Suppressor macrophage treated with lipopolysaccharide for 4 hours (primary cell): Measurements from ENCODE around the gene CCNB3.
"Not testable (repeated sequence)": the region's sequence is repeated elsewhere in the genome, so short reads cannot be mapped to it uniquely, and the experiment has no call there.

ENCODE experiments used
- DNase-seq: peaks from one replicate; pipeline ENCODE4 v3.0.0-alpha.2; 2020

Gene CCNB3

GRCh38 chrX:50204364-50204899, at the start of gene CCNB3:
TSS of gene CCNB3 (plus strand) at chrX:50204765. CDS start at chrX:50285164, 80,399 bp downstream.
- DNase-seq, result peak; percentile 67

DNA sequence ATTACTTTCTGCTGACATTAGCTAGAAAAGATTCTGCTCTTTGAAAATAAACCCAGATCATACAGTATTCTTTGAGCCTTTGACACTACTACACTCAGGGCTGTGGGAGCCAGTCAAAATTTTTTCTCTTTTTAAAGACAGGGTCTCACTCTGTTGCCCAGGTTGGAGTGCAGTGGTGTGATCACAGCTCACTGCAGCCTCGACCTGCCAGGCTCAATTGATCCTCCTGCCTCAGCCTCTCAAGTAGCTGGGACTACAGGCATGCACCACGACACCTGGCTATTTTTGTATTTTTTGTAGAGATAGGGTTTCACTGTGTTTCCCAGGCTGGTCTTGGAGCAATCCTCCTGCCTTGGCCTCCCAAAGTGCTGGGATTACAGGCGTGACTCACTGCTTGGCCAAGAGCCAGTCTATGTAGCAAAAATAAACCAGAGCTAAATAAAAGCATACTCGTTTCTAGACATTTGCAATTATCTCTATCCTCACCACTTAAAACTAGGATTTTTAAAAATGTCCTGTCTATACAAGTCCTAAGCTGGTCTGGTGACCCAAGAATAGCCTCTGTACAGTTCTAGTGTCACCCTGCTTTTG, 46.9 kb upstream of the CCNB3 start:
- DNase-seq, result no peak

DNA sequence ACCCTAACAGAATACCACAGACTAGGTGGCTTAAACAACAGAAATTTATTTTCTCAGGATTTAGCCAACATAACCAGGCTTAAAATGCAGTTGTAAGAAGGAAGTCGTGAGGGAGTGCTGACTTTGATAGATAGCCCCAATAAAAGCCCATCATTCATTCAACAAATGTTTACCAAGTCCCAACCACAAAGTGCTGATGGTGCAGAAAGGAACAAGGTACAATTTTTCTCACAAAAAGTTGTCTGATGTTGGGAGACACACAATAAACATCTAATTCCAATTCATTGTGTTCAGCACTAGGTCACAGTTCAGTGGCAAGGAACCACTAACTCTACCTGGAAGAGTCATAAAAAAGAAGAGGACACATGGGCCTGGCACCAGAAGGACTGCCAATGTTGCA, 46.0 kb upstream of the CCNB3 start:
- DNase-seq, result no peak

DNA sequence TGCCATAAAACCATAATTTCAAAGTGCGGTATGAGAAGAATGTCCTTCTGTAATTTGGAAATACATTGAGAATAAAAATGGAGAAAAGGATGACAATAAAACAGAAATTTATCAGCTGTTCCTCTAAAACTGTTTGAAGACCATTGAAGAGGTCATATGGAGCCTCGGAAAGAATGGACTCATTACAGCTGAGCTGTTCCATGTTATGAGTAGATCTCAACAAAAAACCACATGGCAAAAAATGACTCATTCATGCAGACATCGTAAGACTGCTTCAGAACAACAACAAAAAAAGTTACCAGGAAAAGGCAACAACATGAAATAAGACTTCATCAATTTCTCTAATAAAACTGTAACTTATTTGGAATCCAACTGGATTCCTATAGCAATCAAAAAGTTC, 43.4 kb upstream of the CCNB3 start:
- no peak for DNase-seq

- no peak for DNase-seq
Observed at GRCh38 chrX:50165727-50166126, 38.8 kb upstream of the CCNB3 start.

- DNase-seq, result no peak
Observed at GRCh38 chrX:50167366-50167765, 37.2 kb upstream of the CCNB3 start.

DNA sequence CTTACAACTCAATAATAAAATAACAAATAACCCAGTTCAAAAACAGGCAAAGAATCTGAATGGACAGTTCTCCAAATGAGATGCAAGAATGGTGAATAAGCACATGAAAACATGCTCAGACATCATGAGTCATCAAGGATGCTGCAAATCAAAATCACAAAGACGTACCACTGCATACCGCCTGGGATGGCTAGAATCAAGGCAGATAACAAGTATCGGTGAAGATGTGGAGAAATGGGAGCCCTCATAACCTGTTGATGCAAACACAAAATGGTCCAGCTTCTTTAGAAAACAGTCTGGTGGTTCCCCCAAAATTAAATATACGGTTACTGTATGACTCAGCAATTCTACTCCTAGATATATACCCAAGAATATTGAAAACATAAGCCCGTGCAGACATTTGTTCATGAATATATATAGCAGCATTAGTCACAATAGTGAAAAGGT, 36.3 kb upstream of the CCNB3 start:
- no peak for DNase-seq

DNA sequence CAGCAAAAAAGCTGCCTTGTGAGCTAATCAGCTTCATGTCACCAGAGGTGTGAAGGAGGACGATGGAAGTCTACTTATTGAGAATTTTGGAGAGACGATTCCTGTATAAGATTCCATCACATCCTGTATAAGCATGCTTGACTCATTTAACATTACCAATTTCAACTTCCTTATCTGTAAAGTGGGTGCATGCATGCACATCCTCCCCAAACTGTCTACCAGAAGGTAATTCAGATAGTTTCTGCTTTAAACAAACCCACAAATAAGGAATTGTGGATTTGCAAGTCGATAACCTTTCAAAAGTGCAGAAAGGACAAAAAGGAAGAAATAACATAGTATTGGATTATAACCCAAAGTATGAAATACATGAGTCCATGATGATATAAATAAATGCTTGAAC, 34.8 kb upstream of the CCNB3 start:
- DNase-seq, result no peak

DNA sequence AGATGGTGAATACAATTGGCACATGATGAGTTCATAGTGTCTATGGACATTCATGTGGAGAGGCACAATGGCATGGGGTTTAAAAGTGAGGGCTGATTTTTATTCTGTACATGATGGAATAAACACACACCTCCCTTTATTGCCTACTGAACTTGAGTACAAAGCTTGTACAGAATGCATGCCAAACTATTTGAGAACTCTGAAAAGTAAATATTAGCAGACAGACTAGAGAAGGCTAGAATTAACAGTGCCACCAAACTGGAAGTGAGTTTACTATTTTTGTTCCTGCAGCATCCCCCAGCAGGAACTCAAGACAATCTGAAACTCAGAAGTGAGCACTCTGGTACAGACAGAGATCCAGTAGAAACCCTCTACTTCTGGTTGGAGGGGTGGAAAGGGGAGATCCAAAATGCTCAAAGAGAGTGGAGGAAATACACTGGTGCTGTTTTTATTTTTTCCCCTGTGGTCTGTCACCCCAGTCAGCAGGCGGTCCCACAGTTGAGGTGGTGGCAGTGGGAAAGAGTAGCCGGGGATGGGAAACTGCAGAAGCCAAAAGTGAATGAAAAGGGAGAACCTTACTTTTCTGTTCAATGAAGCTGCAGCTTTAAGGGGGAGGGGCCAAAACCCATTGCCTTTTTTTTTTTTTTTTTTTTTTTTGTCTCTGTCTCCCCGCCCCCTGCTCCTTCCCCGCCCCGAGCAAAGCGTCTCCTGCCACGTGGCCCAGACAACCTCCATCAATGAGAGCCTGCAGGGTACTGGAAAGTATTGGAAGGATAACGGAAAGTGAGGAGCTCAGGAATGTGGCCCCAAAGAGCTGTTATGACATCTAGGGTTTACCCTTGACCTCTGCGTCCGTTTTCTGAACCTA, 24.3 kb upstream of the CCNB3 start:
- no peak for DNase-seq

DNA sequence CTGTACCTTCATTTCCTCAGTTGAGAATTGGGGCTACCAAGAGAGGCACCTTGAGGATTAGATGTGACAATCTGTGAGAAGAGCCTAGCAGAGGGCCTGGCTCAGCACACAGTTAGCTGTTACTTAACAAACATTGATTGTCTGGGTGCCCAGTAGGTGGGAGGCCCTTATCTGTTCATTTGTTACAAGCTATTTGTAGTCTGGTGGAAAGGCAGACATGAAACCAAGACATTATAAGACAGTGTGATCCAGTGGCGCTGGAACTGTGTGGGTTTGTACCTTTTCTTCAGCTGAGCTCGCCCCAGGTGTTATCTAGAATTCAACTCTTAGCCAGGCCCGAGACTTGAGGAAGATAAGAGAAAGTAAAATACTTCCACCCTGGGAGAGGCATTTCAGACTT, 20.7 kb upstream of the CCNB3 start:
- DNase-seq, result no peak

DNA sequence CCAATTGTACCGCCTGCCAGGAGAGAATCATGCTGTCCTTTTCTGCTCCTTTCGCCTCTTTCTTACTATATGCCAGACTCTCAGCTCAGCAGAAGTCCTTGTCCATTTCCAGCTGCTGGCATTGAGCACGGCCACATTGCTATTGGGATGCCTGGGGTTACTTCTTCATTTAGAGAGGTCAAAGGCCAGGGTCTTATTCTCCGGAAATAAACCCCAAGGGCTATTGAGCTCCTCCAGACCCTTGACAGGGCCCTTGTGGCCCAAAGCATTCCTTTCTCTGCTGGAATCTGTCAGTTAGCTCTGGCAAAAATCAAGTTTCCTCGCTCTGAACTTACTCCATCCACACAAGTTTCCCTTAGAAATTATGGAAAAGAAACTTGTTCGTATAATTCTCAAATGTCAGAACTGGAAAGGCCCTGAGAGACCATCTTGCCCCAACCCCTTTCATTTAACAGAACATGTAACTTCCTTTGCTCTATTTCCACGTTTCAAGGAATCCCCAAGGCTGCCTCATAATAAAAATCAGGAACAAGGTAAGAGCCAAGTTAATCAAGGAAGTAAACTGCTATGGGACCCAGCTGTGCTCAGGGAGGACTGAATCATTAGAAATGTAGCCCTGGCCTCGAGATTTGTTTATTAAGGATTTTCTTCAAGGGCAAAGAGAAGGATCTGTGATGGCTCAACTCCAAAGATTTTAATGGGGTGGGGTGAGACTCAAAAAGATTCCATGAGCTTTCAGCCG, 15.5 kb upstream of the CCNB3 start:
- no peak for DNase-seq

- no peak for DNase-seq
Observed at GRCh38 chrX:50198348-50198747, 6.2 kb upstream of the CCNB3 start.

- no peak for DNase-seq
Observed at GRCh38 chrX:50200907-50201306, 3.7 kb upstream of the CCNB3 start, which contains the start of gene AKAP4. TSS of gene AKAP4 (minus strand) at chrX:50201007. CDS start at chrX:50200889, 118 bp downstream.

- no peak for DNase-seq
Observed at GRCh38 chrX:50202539-50202938, 2.0 kb upstream of the CCNB3 start.

DNA sequence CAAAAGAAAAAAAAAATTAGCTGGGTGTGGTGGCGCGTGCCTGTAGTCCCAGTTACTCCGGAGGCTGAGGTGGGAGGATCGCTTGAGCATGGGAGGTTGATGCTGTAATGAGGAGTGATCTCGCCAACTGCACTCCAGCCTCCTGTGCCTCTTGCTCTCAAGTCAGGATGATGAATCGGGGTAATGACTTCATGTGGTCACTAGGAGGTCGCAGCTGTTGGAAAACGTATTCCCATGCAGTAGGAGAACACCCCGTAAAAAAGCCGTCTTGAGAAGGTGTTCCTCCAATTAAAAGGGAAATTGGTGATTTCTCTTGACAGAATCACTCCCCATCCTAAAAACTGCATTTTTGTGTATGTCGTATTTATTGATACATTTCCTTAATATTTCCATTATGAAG, 2.2 kb downstream of the CCNB3 start:
- no peak for DNase-seq

GRCh38 chrX:50211510-50211909, 6.9 kb downstream of the CCNB3 start:
- DNase-seq, result no peak

- no peak for DNase-seq
Observed at GRCh38 chrX:50281253-50281652, 76.7 kb downstream of the CCNB3 start.

- DNase-seq, result no peak
Observed at GRCh38 chrX:50327235-50327634, 122.7 kb downstream of the CCNB3 start.

GRCh38 chrX:50332668-50333067, 128.1 kb downstream of the CCNB3 start:
- DNase-seq, result not testable (repeated sequence)

DNA sequence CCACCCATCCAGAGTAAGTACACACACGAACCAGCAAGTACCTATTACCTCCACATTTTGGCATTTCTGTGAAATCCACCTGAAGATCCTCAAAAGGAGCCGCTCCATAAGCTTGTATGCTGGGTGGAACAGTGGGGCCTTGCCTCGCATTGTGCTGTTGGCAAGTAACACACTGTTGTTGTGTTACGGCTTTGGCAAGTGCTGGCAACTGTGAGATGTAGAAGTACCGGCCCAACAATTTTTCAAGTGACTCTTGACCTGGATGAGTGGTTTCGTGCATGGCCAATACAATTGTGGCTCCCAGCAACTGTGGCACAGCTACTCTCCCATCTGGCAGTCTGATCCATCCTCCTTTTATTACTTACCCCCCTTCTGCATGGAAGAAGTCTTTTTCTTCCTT, 128.7 kb downstream of the CCNB3 start:
- DNase-seq, result no peak

GRCh38 chrX:50343917-50344316, 139.4 kb downstream of the CCNB3 start:
- DNase-seq, result no peak

GRCh38 chrX:50372966-50373365, 168.4 kb downstream of the CCNB3 start:
- DNase-seq, result peak; percentile 8
